Fibroblast of lung (primary cell): ENCODE measurements around the gene EPHB2. TPM values are rescaled to one million over a fixed set of nuclear protein-coding genes. Genes with fewer than 3 reads are reported as not detected.
A peak's percentile ranks its signal among the peaks of the same experiment; 100 is the strongest.

Experiments
- DNase-seq, 2 donors: peaks; one replicate each; pipeline versions ENCODE4 v3.0.0 to v3.0.0-alpha.2; 2010; ENCODE audit warnings: low read depth in 2 of 2
- H2AFZ ChIP-seq: 2 replicates; pipeline ENCODE4 v1.5.1; 2012; ENCODE audit warnings: low read length, control low read depth, inconsistent platforms
- H3K27ac ChIP-seq: 2 replicates; pipeline ENCODE4 v1.5.1; 2011; ENCODE audit warnings: low read length, control low read depth; ENCODE audit not compliant: insufficient read depth
- H3K27me3 ChIP-seq: 2 replicates; pipeline ENCODE4 v1.5.1; 2011; ENCODE audit warnings: mild to moderate bottlenecking, low read length; ENCODE audit not compliant: control insufficient read depth, insufficient read depth
- H3K36me3 ChIP-seq: 2 replicates; pipeline ENCODE4 v1.5.1; 2011; ENCODE audit warnings: low read length; ENCODE audit not compliant: control insufficient read depth, insufficient read depth
- H3K4me1 ChIP-seq: 2 replicates; pipeline ENCODE4 v1.5.1; 2011; ENCODE audit warnings: low read length; ENCODE audit not compliant: control insufficient read depth, insufficient read depth; ENCODE audit errors: extremely low read depth
- H3K4me2 ChIP-seq: 2 replicates; pipeline ENCODE4 v1.5.1; 2011; ENCODE audit warnings: low read length, control low read depth; ENCODE audit not compliant: insufficient read depth; ENCODE audit errors: extremely low read depth
- H3K4me3 ChIP-seq, 4 experiments: fragments of 200-600 bp in 1 of 4; sonication (generic) in 1 of 4; replicated peaks in 1 of 4; 2 replicates each; pipeline ENCODE4 v1.5.1; 2011 to 2016; ENCODE audit warnings: low read length in 4 of 4, low read depth in 3 of 4, mild to moderate bottlenecking in 3 of 4, control low read depth in 2 of 4, inconsistent platforms in 1 of 4, mixed read lengths in 1 of 4; ENCODE audit not compliant: insufficient read depth in 1 of 4; ENCODE audit errors: control extremely low read depth in 1 of 4
- H3K79me2 ChIP-seq: 2 replicates; pipeline ENCODE4 v1.5.1; 2012; ENCODE audit warnings: mild to moderate bottlenecking, low read length, inconsistent platforms; ENCODE audit not compliant: control insufficient read depth, insufficient read depth
- H3K9ac ChIP-seq: 2 replicates; pipeline ENCODE4 v1.5.1; 2011; ENCODE audit warnings: mild to moderate bottlenecking, low read length, control low read depth; ENCODE audit not compliant: insufficient read depth
- H3K9me3 ChIP-seq: 2 replicates; pipeline ENCODE4 v1.5.1; 2012; ENCODE audit warnings: low read depth, low read length; ENCODE audit not compliant: control insufficient read depth, insufficient read depth
- H4K20me1 ChIP-seq: 2 replicates; pipeline ENCODE4 v1.5.1; 2011; ENCODE audit warnings: low read length; ENCODE audit not compliant: control insufficient read depth, insufficient read depth; ENCODE audit errors: extremely low read depth
- CTCF ChIP-seq, 2 donors: IDR thresholded peaks in 1 of 2; conservative IDR thresholded peaks in 1 of 2; 1 replicate in 1 of 2; 2 replicates in 1 of 2; pipeline ENCODE4 v1.5.1; 2011 to 2012; ENCODE audit warnings: low read length in 2 of 2, control low read depth in 1 of 2, inconsistent platforms in 1 of 2, low read depth in 1 of 2, mild to moderate bottlenecking in 1 of 2
- EZH2 ChIP-seq: IDR thresholded peaks from 2 replicates; pipeline ENCODE4 v1.5.1; 2012; ENCODE audit warnings: low read length, control low read depth, mild to moderate bottlenecking; ENCODE audit errors: missing control alignments
- polyA plus RNA-seq, 2 donors: library from polyadenylated mRNA; depleted of rRNA in 1 of 2; stranded (reverse) in 1 of 2; unstranded in 1 of 2; fragments of >200 nt; gene quantifications; 2 replicates each; pipeline ENCODE4 v1.2.1, GENCODE V29; 2011 to 2012; ENCODE audit warnings: missing spikeins in 1 of 2
- total RNA-seq: library from RNA; depleted of rRNA; stranded (reverse); fragments of >200 nt; gene quantifications from 2 replicates; pipeline ENCODE4 v1.2.1, GENCODE V29; 2014

Gene EPHB2
- total and polyA plus RNA-seq, 2 donors (not counting 1 experiment from before 2014, with no cell fraction given): 4.1 to 11.2 TPM

- no peak overlapping the region for H3K27ac ChIP-seq
- TF ChIP-seq EZH2 (no peak), CTCF (conservative IDR thresholded peaks at IDR 0.05 in 1 of 2, IDR thresholded peaks at IDR 0.05 in 1 of 2; ENCODE audit: low read depth in 1 of 2, low read length in 2 of 2) (no peak)
- no peak overlapping the region for H3K4me3 ChIP-seq
- no peak overlapping the region for H3K9ac ChIP-seq
- H3K36me3 ChIP-seq: no peaks in the 10 kb centered on the region
- H3K4me1 ChIP-seq: peaks cover 2% of the 10 kb centered on the region
- no peak overlapping the region for H3K4me2 ChIP-seq
- no peaks in the 10 kb centered on the region for H3K79me2 ChIP-seq
- no peak overlapping the region for H2AFZ ChIP-seq
- H3K27me3 ChIP-seq: no peaks in the 10 kb centered on the region
- no peaks in the 10 kb centered on the region for H3K9me3 ChIP-seq
- peak in 1 of 2 donors; percentile 34 for DNase-seq
- peaks cover 2% of the 10 kb centered on the region for H4K20me1 ChIP-seq
Measured at GRCh38 chr1:22794647-22795365, 84.2 kb downstream of the EPHB2 start.

- TF ChIP-seq CTCF (conservative IDR thresholded peaks at IDR 0.05 in 1 of 2, IDR thresholded peaks at IDR 0.05 in 1 of 2; ENCODE audit: low read depth in 1 of 2, low read length in 2 of 2) (no peak), EZH2 (no peak)
- no peak overlapping the region for H3K27ac ChIP-seq
- no peak overlapping the region for H3K4me2 ChIP-seq
- H3K4me1 ChIP-seq: peaks cover 2% of the 10 kb centered on the region
- no peak overlapping the region for H2AFZ ChIP-seq
- H3K4me3 ChIP-seq: no peak overlapping the region
- peaks cover 2% of the 10 kb centered on the region for H4K20me1 ChIP-seq
- DNase-seq: no peak
- H3K9me3 ChIP-seq: no peaks in the 10 kb centered on the region
- H3K79me2 ChIP-seq: no peaks in the 10 kb centered on the region
- no peaks in the 10 kb centered on the region for H3K36me3 ChIP-seq
- no peak overlapping the region for H3K9ac ChIP-seq
- H3K27me3 ChIP-seq: no peaks in the 10 kb centered on the region
Measured at GRCh38 chr1:22795366-22795714, 84.7 kb downstream of the EPHB2 start.

GRCh38 chr1:22796642-22797041, 86.0 kb downstream of the EPHB2 start:
- DNase-seq: no peak
- no peaks in the 10 kb centered on the region for H3K9me3 ChIP-seq
- no peaks in the 10 kb centered on the region for H4K20me1 ChIP-seq
- H3K27ac ChIP-seq: no peak overlapping the region
- no peaks in the 10 kb centered on the region for H3K27me3 ChIP-seq
- no peaks in the 10 kb centered on the region for H3K79me2 ChIP-seq
- no peak overlapping the region for H3K9ac ChIP-seq
- no peak overlapping the region for H3K4me2 ChIP-seq
- no peaks in the 10 kb centered on the region for H3K4me1 ChIP-seq
- no peak overlapping the region for H2AFZ ChIP-seq
- TF ChIP-seq CTCF (conservative IDR thresholded peaks at IDR 0.05 in 1 of 2, IDR thresholded peaks at IDR 0.05 in 1 of 2; ENCODE audit: low read depth in 1 of 2, low read length in 2 of 2): no peak
- TF ChIP-seq EZH2: no peak
- no peak overlapping the region for H3K4me3 ChIP-seq
- H3K36me3 ChIP-seq: no peaks in the 10 kb centered on the region
